GM04504 (cell line): ENCODE measurements around the gene SH2D3C.

ENCODE experiments used
- DNase-seq: peaks from one replicate; pipeline ENCODE4 v3.0.0-alpha.2; 2012; ENCODE audit warnings: low read depth

The SH2D3C gene

GRCh38 chr9:127694890-127695720 lies 83.4 kb downstream of the SH2D3C start:
- DNase-seq = no peak

- DNase-seq = no peak
These were observed 84.8 kb downstream of the SH2D3C start for GRCh38 chr9:127693697-127694096.

GRCh38 chr9:127693143-127693542 lies 85.3 kb downstream of the SH2D3C start:
- DNase-seq = no peak

GRCh38 chr9:127692071-127692470 lies 86.4 kb downstream of the SH2D3C start:
- DNase-seq = no peak

- DNase-seq = no peak
These were observed 87.7 kb downstream of the SH2D3C start for GRCh38 chr9:127690735-127691134.

GRCh38 chr9:127689329-127690000 lies 89.0 kb downstream of the SH2D3C start:
- no peak for DNase-seq
